Common myeloid progenitor, CD34-positive (primary cell): ENCODE measurements around the gene FOXF2.
A peak's percentile ranks its signal among the peaks of the same experiment; 100 is the strongest.

ENCODE experiments used
- CTCF ChIA-PET: fragments of 350-600 bp; sonication (Branson Sonifier 250); formaldehyde crosslinking; loops from one replicate; lab custom pipeline; 2021; ENCODE audit warnings: antibody characterized with exemption; lab: Charles Lee
- POLR2A ChIA-PET: fragments of 350-600 bp; sonication (Branson Sonifier 250); formaldehyde crosslinking; loops from one replicate; lab custom pipeline; 2021; ENCODE audit warnings: antibody characterized with exemption; lab: Charles Lee
- DNase-seq, 3 donors: peaks; one replicate each; pipeline versions ENCODE4 v3.0.0 to v3.0.0-alpha.2; 2013
- H3K27ac ChIP-seq, 2 experiments: 1 replicate in 1 of 2; 2 replicates in 1 of 2; pipeline ENCODE4 v1.7.0; 2013; ENCODE audit warnings: inconsistent platforms in 2 of 2, low read length in 2 of 2, mild to moderate bottlenecking in 2 of 2, low read depth in 1 of 2, moderate library complexity in 1 of 2; ENCODE audit not compliant: severe bottlenecking in 2 of 2, insufficient read depth in 1 of 2, poor library complexity in 1 of 2
- H3K27me3 ChIP-seq, 5 experiments: replicated peaks in 2 of 5; 1 replicate in 3 of 5; 2 replicates in 2 of 5; pipeline versions ENCODE4 v1.6.1 to v1.7.0; 2013; ENCODE audit warnings: low read length in 4 of 5, mild to moderate bottlenecking in 2 of 5, moderate library complexity in 2 of 5, inconsistent platforms in 1 of 5; ENCODE audit not compliant: insufficient read depth in 5 of 5, control insufficient read depth in 4 of 5
- H3K36me3 ChIP-seq, 4 experiments: 1 replicate in 2 of 4; 2 replicates in 2 of 4; pipeline versions ENCODE4 v1.6.1 to v1.7.0; 2013; ENCODE audit warnings: low read length in 3 of 4, control low read depth in 1 of 4, mild to moderate bottlenecking in 1 of 4; ENCODE audit not compliant: control insufficient read depth in 4 of 4, insufficient read depth in 4 of 4
- H3K4me1 ChIP-seq, 4 experiments: 1 replicate in 3 of 4; 2 replicates in 1 of 4; pipeline versions ENCODE4 v1.6.1 to v1.7.1; 2013; ENCODE audit warnings: low read length in 3 of 4, mild to moderate bottlenecking in 3 of 4, control low read depth in 1 of 4, inconsistent platforms in 1 of 4, moderate library complexity in 1 of 4; ENCODE audit not compliant: control insufficient read depth in 4 of 4, insufficient read depth in 4 of 4; ENCODE audit errors: control extremely low read depth in 1 of 4
- H3K4me3 ChIP-seq, 7 experiments: 1 replicate in 4 of 7; 2 replicates in 3 of 7; pipeline versions ENCODE4 v1.5.1 to v1.7.0; 2013; ENCODE audit warnings: mild to moderate bottlenecking in 7 of 7, low read length in 6 of 7, moderate library complexity in 6 of 7, inconsistent platforms in 2 of 7, low read depth in 2 of 7, control low read depth in 1 of 7; ENCODE audit not compliant: insufficient read depth in 4 of 7, control insufficient read depth in 1 of 7; ENCODE audit errors: extremely low read depth in 1 of 7
- H3K9me3 ChIP-seq, 5 experiments: 1 replicate in 4 of 5; 2 replicates in 1 of 5; pipeline versions ENCODE4 v1.6.1 to v1.7.1; 2013; ENCODE audit warnings: low read length in 4 of 5, mild to moderate bottlenecking in 2 of 5, inconsistent platforms in 1 of 5, low read depth in 1 of 5, moderate library complexity in 1 of 5; ENCODE audit not compliant: control insufficient read depth in 4 of 5, insufficient read depth in 2 of 5; ENCODE audit errors: control extremely low read depth in 1 of 5
- WGBS: methylation state at CpG from one replicate; pipeline ENCODE4 v1.1.5; 2013; ENCODE audit not compliant: insufficient coverage; 5-methylcytosine and 5-hydroxymethylcytosine counted together

Gene FOXF2

GRCh38 chr6:1386038-1386709, 3.2 kb upstream of the FOXF2 start:
- 54% methylated on average over 3 of the region's 4 CpGs for WGBS
- ChIA-PET POLR2A (no interaction called here), CTCF (interaction anchor here (0.6 to 1.9 kb wide), 7 partner anchors 9 to 793 kb away, joined by 3 to 10 read pairs (median 3); no protein-coding TSS in a partner anchor)
- DNase-seq = no peak
- Histone ChIP-seq H3K36me3 (no peaks in the 10 kb centered on the region), H3K4me3 (no peak overlapping the region), H3K9me3 (no peaks in the 10 kb centered on the region), H3K27me3 (peaks cover 27 to 93% (median 46%) of the 10 kb centered on the region in 5 experiments), H3K4me1 (peaks cover 0 to 41% (median 18%) of the 10 kb centered on the region in 4 experiments), H3K27ac (no peak overlapping the region)

GRCh38 chr6:1387538-1387875, 1.9 kb upstream of the FOXF2 start:
- DNase-seq = no peak
- H3K27ac ChIP-seq = no peak overlapping the region
- ChIA-PET POLR2A (no interaction called here), CTCF (interaction anchor here (0.9 to 1.9 kb wide), 5 partner anchors 9 to 793 kb away, joined by 3 to 10 read pairs (median 3); no protein-coding TSS in a partner anchor)
- H3K36me3 ChIP-seq = no peaks in the 10 kb centered on the region
- H3K9me3 ChIP-seq = no peaks in the 10 kb centered on the region
- H3K27me3 ChIP-seq = peaks cover 30 to 95% (median 53%) of the 10 kb centered on the region in 5 experiments
- H3K4me1 ChIP-seq = peaks cover 0 to 31% (median 11%) of the 10 kb centered on the region in 4 experiments
- no peak overlapping the region for H3K4me3 ChIP-seq
- WGBS = 12% methylated on average over 3 of the region's 11 CpGs

- Histone ChIP-seq H3K36me3 (no peaks in the 10 kb centered on the region), H3K4me1 (peaks cover 0 to 27% (median 10%) of the 10 kb centered on the region in 4 experiments), H3K27ac (no peak overlapping the region), H3K27me3 (peaks cover 30 to 95% (median 54%) of the 10 kb centered on the region in 5 experiments), H3K4me3 (no peak overlapping the region), H3K9me3 (no peaks in the 10 kb centered on the region)
- CTCF ChIA-PET = interaction anchor here (0.9 to 1.9 kb wide), 3 partner anchors 8 to 794 kb away, joined by 3 to 10 read pairs (median 3); no protein-coding TSS in a partner anchor
- POLR2A ChIA-PET = no interaction called here
- no peak for DNase-seq
- 7% methylated on average over 13 of the region's 20 CpGs for WGBS
Measured at GRCh38 chr6:1387876-1388629, 1.3 kb upstream of the FOXF2 start.

GRCh38 chr6:1388630-1389368, 577 bp upstream of the FOXF2 start:
- 2% methylated on average over 33 of the region's 36 CpGs for WGBS
- H3K4me3 ChIP-seq = no peak overlapping the region
- H3K9me3 ChIP-seq = no peaks in the 10 kb centered on the region
- H3K4me1 ChIP-seq = peaks cover 0 to 30% (median 13%) of the 10 kb centered on the region in 4 experiments
- ChIA-PET CTCF (interaction anchor here (0.9 kb wide), 1 partner anchor 17 kb away, joined by 3 read pairs; no protein-coding TSS in a partner anchor), POLR2A (no interaction called here)
- peaks cover 30 to 95% (median 59%) of the 10 kb centered on the region in 5 experiments for H3K27me3 ChIP-seq
- no peak for DNase-seq
- H3K36me3 ChIP-seq = no peaks in the 10 kb centered on the region
- no peak overlapping the region for H3K27ac ChIP-seq

GRCh38 chr6:1390133-1390945, 963 bp downstream of the FOXF2 start:
- no peaks in the 10 kb centered on the region for H3K36me3 ChIP-seq
- H3K4me1 ChIP-seq = peaks cover 0 to 32% (median 13%) of the 10 kb centered on the region in 4 experiments
- CTCF ChIA-PET = interaction anchor here (2.2 kb wide), 1 partner anchor 10 kb away, joined by 9 read pairs; no protein-coding TSS in a partner anchor
- peaks cover 36 to 95% (median 63%) of the 10 kb centered on the region in 5 experiments for H3K27me3 ChIP-seq
- POLR2A ChIA-PET = no interaction called here
- peak; percentile 44 to 81 (median 73) for DNase-seq
- H3K9me3 ChIP-seq = no peaks in the 10 kb centered on the region
- no peak overlapping the region for H3K27ac ChIP-seq
- H3K4me3 ChIP-seq = peak overlapping the region in 6 of 7 experiments; percentile 13 to 65 (median 40)
- WGBS = 2% methylated on average over 94 of the region's 106 CpGs
